Measurements from ENCODE around the gene VIPAS39. TPM values are rescaled to one million over a fixed set of nuclear protein-coding genes. Genes with fewer than 3 reads are reported as not detected.

VIPAS39 gene
- total RNA-seq, 1 experiment from 2014 or later = 16.8 TPM

- ChIA-PET RAD21 (ENCODE audit: low non-redundant PET in 1 of 2, low total read pairs in 2 of 2, uncharacterized antibody in 2 of 2, unreplicated experiment in 2 of 2) (no interaction called here), CTCF (interaction anchor here (0.8 kb wide), 1 partner anchor 16 kb away, joined by 3 read pairs; no protein-coding TSS in a partner anchor), POLR2A (no interaction called here)
- H3K36me3 ChIP-seq (ENCODE audit: control insufficient read depth in 1 of 2, insufficient read depth in 2 of 2, low read length in 2 of 2) = 0 out of 4 replicates have a peak, but pooled peaks cover 0 to 2% of the 10 kb centered on the region in 2 experiments
- H3K9ac ChIP-seq (ENCODE audit: low read length) = no peak overlapping the region
- H3K79me2 ChIP-seq (ENCODE audit: insufficient read depth, low read length) = no peaks in the 10 kb centered on the region
- intact Hi-C loops (cut with micrococcal nuclease) = no loop called here
- BruUV-seq (replicated peaks) = no TSS peak
- no peaks in the 10 kb centered on the region for H4K20me1 ChIP-seq (ENCODE audit: insufficient read depth)
- no peak overlapping the region for H3K4me3 ChIP-seq (replicated peaks in 1 of 2; ENCODE audit: low read depth in 1 of 2, low read length in 2 of 2)
- H3K4me1 ChIP-seq (ENCODE audit: control insufficient read depth in 1 of 2, insufficient read depth in 2 of 2, low read length in 2 of 2) = no peaks in the 10 kb centered on the region
- H3K27ac ChIP-seq (ENCODE audit: low read depth, low read length) = no peak overlapping the region
- no peaks in the 10 kb centered on the region for H3K9me2 ChIP-seq (ENCODE audit: insufficient read depth)
- ATAC-seq (no peak), DNase-seq (ENCODE audit: low read depth, low spot score) (no peak)
- TF ChIP-seq ZNF274 (IDR thresholded peaks at IDR 0.05; ENCODE audit: low read depth, low read length) = no peak
- TF ChIP-seq SRF (IDR thresholded peaks at IDR 0.05; ENCODE audit: low read depth) = no peak
- TF ChIP-seq POLR2A (IDR thresholded peaks at IDR 0.05; ENCODE audit: borderline replicate concordance, extremely low read depth, insufficient read depth, insufficient read length) = no peak
- TF ChIP-seq CEBPB (IDR thresholded peaks at IDR 0.05; ENCODE audit: low read depth) = no peak
- no peak for TF ChIP-seq REST (IDR thresholded peaks at IDR 0.05; ENCODE audit: low read depth)
- TF ChIP-seq EZH2phosphoT487 (IDR thresholded peaks at IDR 0.05; ENCODE audit: borderline replicate concordance) = no peak
- TF ChIP-seq MAX (IDR thresholded peaks at IDR 0.05) = no peak
- TF ChIP-seq RAD21 (IDR thresholded peaks at IDR 0.05; ENCODE audit: low read depth) = no peak
- TF ChIP-seq JUND (IDR thresholded peaks at IDR 0.05) = no peak
- H3K9me3 ChIP-seq (ENCODE audit: control insufficient read depth in 1 of 2, insufficient read depth in 1 of 2, low read depth in 1 of 2, low read length in 2 of 2) = no peaks in the 10 kb centered on the region
- H3K27me3 ChIP-seq (ENCODE audit: insufficient read depth, low read length) = 0 out of 2 replicates have a peak, but pooled peaks cover 4% of the 10 kb centered on the region
- H2AFZ ChIP-seq (ENCODE audit: low read depth, low read length, poor library complexity, severe bottlenecking) = no peak overlapping the region
- H3K4me2 ChIP-seq (ENCODE audit: low read length) = no peak overlapping the region
These were observed 17.2 kb upstream of the VIPAS39 start for GRCh38 chr14:77474479-77475177.
